GM12865 (cell line): Measurements from ENCODE around the gene AHNAK.

Experiments
- DNase-seq: peaks from one replicate; pipeline ENCODE4 v3.0.0; 2010; ENCODE audit warnings: low read depth
- H3K4me3 ChIP-seq: 2 replicates; pipeline ENCODE4 v1.5.1; 2011; ENCODE audit warnings: mild to moderate bottlenecking, low read depth, low read length, control low read depth
- CTCF ChIP-seq: IDR thresholded peaks from 2 replicates; pipeline ENCODE4 v1.5.1; 2011; ENCODE audit warnings: low read length, control low read depth, low read depth, inconsistent platforms; ENCODE audit not compliant: insufficient read depth; ENCODE audit errors: missing control alignments

The AHNAK gene

DNA sequence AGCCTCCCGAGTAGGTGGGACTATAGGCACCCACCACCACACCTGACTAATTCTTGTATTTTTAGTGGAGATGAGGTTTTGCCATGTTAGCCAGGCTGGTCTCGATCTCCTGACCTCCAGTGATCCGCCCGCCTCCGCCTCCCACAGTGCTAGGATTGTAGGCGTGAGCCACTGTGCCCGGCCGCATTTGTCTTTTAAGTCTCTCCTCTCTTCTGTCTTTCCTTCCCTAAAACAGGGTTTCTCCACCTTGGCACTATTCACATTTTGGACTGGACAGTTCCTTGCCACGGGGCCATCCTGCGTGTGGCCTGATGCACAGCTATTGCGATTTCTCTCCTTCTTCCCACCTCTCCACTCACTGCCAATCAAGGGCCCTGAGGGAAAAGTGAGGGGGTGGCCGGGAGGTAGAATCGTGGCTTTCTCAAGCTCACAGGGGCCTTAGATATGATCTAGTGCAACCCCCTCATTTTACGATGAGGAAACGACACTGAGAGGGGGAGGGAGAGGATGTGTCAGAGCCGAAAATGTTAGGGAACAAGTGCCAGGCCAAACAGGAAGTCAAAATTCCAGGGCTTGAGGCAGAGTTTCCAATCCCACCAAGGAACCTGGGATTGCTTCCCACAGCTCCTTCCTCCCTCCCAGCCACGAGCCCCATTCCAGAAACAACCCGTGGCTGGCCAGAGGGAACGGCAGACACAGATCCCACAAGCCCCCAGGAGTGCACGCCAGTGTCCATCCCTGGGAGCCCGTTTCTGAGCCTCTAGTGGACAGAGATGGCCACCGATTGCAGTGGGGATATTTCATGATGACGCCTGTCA, 106.6 kb downstream of the AHNAK start:
- no peak overlapping the region for H3K4me3 ChIP-seq
- no peak for TF ChIP-seq CTCF
- no peak for DNase-seq

GRCh38 chr11:62438641-62439040, 108.0 kb downstream of the AHNAK start:
- no peak for DNase-seq
- no peak for TF ChIP-seq CTCF

DNA sequence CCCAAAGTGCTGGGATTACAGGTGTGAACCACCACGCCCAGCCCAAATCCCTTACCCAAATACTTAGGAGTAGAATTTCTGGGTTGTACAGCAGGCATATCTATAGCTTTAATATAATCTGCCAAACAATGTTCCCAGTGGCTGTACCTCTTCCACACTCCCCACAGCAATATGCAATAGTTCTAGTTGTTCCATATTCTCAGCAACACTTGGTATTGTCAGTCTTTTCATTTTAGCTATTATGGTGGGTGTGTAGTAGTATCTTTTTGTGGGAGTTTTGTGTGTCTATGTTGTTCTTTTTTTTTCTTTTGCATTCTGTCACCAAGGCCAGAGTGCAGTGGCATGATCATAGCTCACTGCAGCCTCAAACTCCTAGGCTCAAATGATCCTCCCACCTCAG, 109.0 kb downstream of the AHNAK start:
- DNase-seq: no peak
- no peak overlapping the region for H3K4me3 ChIP-seq
- no peak for TF ChIP-seq CTCF

More at GRCh38 chr11:62438641-62439040, 108.0 kb downstream of the AHNAK start:
- no peak overlapping the region for H3K4me3 ChIP-seq

GRCh38 chr11:62435846-62436660, 110.6 kb downstream of the AHNAK start:
- no peak for DNase-seq
- TF ChIP-seq CTCF: no peak
- H3K4me3 ChIP-seq: no peak overlapping the region

GRCh38 chr11:62433904-62434276, 112.7 kb downstream of the AHNAK start:
- H3K4me3 ChIP-seq: no peak overlapping the region
- DNase-seq: no peak
- TF ChIP-seq CTCF: no peak

GRCh38 chr11:62433141-62433903, 113.3 kb downstream of the AHNAK start:
- no peak for DNase-seq
- TF ChIP-seq CTCF: no peak
- H3K4me3 ChIP-seq: no peak overlapping the region
